GM19351 (cell line): ENCODE data around the gene UBE2V1.
"Not testable (repeated sequence)": the region's sequence is repeated elsewhere in the genome, so short reads cannot be mapped to it uniquely, and the experiment has no call there.

ENCODE experiments used
- ATAC-seq: cut with Tn5 transposase; IDR thresholded peaks from one replicate; pipeline ENCODE4 v1.9.1; 2021; ENCODE audit warnings: mild to moderate bottlenecking, moderate library complexity; ENCODE audit not compliant: unreplicated experiment

Gene UBE2V1

DNA sequence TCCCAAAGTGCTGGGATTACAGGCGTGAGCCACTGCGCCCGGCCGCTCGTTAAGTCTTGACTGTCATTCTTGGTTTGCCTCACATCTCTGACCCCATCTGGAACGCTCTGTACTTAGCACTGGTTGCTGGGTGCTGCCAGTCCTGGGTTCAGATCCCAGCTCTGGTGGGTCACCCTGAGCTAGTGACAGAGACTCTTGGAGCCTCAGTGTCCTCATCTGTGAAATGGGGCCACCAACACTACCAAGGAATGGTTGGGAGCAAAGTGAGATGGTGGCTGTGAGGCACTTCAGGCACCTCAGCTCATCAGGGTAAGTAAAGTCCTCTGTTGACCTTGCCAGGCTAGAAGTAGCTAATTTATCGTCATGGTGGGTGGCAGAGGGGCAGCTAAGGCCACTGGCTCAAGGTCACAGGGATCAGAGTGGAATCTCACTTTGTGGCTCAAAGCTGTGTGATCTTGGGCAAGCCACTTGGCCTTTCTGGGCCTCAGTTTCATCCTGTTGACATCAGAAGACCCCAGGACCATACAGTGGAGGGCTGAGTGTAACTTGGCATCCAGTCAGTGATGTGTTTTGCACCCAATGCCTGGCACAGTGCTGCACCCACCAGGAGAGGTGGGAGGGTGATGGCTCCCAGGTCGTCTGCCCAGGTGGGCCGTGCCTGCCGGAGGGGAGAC is 46.7 kb downstream of the UBE2V1 start:
- ATAC-seq = no peak

DNA sequence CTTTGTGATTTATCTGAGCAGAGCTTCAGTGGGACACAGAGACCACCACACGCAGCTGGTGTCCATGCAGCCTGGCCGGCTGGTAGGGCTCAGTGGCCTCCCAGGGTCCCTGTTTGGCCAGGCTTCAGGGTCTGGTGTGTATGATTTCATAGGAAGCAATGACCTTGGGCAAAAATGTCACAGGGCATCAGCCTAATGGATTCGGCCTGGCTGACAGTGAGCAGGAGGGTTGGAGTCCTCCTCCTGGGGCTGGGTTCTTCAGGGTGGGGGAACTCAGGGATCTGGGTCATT is 47.7 kb downstream of the UBE2V1 start:
- ATAC-seq = no peak

DNA sequence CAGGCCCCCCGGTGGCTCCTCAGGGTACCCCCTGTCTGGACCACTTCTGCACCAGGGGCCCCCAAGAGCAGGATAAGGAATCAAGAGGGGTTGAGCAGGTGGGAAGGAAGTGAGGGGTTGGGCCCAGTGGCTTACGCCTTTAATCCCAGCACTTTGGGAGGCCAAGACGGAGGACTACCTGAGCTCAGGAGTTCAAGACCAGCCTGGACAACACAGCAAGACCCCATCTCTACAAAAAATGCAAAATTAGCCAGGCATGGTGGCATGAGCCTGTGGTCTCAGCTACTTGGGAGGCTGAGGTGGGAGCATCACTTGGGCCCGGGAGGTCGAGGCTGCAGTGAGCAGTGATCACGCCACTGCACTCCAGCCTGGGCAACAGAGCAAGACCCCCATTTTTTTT is 49.2 kb downstream of the UBE2V1 start:
- not testable (repeated sequence) for ATAC-seq

DNA sequence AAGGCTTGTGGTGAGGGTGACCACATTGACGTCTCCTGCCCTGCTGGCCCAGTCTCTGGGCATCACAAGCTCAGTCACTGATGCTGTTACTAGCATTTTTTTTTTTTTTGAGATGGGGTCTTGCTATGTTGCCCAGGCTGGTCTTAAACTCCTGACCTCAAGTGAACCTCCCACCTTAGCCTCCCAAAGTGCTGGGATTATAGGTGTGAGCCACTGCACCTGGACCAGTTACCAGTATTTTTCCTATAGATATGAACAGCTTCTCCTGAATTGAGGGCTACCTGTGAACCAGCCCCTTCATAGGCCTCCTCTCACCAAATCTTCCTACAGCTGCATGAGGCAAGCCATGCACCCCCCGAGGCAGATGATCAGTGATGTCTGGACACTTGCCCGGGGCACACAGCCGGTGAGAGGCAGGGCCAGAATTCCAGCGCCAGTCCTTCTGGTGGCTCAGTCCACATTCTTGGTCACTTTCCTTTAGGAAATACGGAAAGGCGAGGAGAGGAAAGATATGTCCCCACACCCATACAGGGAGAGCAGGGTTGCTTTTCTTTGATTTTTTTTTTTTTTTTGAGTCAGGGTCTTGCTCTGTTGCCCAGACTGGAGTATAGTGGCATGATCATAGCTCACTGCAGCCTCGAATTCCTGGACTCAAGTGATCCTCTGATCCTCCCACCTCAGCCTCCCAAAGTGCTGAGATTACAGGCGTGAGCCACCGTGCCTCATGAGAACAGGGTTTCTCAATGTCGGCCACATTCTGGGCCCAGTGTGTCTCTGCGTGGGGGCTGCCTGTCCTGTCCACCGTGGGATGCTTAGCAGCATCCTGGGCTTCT is 50.7 kb downstream of the UBE2V1 start:
- ATAC-seq = no peak

DNA sequence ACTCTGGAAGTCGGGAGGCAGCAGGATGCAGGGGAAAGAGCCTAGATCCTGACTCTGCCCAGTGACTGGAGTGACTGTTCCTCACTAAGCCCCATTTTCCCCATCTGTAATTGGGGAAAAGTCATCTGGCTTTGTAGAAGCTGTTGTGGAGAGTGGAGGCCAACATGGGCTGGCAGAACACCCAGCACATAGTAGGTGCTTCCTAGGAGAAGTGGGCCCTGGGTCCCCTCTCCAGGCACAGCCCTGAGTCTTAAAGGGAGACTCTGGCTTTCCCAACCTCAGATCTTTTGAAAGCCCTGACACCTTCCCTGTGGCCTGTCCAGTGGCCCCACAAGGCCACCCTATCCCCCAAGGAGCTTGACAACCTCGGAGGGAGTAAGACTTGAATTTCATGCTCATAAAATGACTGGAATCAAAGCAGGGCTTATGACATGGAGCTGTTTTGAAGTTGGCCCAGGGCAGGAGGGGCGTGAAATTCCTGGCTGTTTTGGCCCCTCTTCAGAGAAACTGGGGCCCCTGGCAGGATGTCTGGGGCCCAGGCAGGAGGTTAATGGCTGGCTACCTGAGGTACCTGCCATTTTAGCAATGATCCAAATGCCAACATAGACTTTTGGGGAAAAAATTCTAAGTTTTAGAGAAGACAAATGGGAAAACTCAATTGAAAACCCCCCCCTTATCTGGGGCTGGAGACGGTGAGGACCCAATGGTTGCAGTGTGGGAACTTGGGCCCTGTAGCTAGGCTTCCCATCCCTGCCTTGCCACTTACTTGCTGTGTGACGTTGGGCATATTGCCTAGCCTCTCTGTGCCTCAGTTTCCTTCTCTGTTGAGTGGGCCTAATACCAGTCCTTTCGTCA is 51.6 kb downstream of the UBE2V1 start:
- ATAC-seq = no peak

DNA sequence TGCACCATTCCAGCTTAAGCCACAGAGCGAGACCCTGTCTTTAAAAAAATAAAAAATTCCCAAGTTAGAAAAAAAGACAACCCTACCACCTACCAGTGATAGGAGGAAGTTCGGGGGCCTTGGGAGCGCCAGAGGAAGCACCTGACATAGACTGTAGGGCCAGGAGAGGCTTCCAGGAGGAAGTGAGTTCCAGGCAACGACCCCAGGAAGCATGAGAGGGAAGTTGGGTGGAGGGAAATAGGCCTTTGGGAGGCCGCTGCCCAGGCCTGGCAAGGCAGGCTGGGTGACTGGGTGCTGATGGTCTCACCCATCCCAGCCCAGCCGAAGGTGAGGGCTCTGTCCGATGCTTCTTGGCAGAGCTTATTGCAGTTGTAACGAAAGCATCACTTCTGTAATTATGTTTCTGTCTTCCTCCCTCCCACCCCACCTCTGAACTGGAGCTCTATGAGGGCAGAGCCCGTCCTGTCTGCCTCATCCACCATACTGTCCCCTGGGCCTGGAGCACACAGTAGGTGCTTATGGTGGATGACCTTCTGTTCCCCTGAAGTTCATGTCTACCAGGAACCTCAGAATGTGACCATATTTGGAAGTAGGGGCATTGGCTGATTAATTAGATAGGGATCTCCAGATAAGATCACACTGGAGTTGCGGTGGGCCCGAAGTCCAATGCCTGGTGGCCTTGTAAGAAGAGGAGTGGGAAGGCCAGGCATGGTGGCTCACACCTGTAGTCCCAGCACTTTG is 54.1 kb downstream of the UBE2V1 start:
- ATAC-seq = no peak

DNA sequence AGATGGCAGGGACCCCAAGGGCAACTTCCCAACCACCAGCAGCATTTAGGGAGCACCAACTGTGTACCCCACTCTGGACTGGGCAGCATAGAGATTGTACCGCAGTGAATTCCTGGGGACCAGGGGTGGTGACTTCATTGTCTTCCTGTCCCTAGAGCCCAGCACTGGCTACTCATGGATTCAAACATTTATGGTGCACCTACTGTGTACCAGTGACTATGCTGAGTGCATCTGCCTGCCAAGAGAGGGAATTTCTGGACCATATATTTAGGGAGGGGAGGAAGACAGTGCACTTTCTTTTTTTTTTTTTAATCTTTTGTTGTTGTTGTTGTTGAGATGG is 55.3 kb downstream of the UBE2V1 start:
- no peak for ATAC-seq

DNA sequence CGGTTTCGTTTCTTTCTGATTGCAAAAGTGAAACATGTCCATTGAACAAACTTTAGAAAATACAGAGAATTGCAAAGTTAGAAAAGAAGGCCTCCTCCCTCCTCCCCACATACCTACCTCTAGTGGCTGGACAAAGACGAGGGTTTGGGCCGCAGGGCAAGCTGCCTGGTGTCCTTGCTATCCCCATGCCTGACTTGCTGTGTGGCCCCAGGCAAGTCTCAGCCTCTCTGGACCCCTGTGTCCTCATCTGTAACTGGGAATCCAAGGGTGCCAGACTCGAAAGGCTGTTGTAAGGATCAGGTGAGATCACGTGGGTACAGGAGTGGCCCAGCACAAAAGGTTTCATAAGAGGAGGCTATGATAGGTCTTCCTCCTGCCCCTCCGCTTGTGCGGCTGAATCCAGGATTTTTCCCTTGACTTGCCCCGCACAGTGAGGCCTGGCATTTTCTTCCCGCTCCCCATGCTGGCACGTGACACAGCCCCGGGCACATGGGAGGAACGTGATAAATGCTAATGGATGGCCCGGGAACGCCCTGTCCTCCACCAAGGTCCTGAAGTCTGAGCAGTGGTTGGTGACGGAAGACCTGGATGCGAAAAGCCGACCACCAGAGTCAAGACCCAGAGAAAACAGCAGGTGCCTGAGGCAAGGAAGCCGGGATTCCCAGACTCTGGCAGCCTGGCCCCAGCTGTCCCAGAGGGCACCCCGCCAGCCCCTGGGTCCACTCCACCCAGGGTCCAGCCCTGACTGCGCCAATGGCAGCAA is 55.8 kb downstream of the UBE2V1 start:
- ATAC-seq = no peak

GRCh38 chr20:50056408-50056926 is 56.5 kb downstream of the UBE2V1 start:
- ATAC-seq = no peak

DNA sequence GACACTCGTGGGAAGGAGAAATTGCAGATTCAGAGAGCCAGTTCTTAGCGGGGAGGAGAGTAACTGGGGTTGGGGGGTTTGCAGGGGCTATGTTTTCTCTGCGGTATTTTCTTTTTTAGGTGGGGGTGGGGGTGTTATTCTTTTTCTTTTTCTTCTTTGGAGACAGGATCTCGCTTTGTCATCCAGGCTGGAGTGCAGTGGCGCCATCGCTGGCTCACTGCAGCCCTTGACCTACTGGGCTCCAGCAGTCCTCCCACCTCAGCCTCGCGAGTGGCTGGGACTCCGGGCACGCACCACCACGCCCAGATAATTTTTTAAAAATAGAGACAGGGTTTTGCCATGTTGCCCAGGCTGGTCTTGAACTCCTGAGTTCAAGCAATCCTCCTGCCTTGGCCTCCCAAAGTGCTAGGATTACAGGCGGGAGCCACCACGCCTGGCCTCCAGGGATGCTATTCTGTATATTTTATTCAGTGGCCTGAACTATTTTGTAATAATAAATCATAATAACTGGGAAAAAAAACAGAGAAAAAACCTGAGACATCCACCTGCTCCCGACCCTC is 57.3 kb downstream of the UBE2V1 start:
- no peak for ATAC-seq

GRCh38 chr20:50054626-50055511 is 58.1 kb downstream of the UBE2V1 start:
- no peak for ATAC-seq

DNA sequence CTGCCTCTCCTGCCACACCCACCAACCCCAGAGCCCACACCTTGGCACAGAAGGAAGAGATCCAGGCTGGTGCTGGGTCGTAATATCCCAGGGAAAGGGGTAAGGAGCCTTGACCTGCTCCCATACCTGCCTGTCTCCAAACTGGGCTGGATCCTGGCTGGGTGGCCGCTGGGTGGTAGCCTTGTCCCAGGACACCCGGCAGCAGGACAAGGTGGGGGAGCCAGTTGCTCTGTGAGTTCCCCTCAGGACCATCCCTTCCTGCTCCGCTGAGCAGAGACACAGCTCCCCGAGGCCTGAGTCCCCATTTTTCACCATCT is 58.8 kb downstream of the UBE2V1 start:
- ATAC-seq = no peak

- ATAC-seq = no peak
Observed at GRCh38 chr20:50053362-50054230, 59.4 kb downstream of the UBE2V1 start.

GRCh38 chr20:50052550-50053361 is 60.2 kb downstream of the UBE2V1 start:
- ATAC-seq = no peak

DNA sequence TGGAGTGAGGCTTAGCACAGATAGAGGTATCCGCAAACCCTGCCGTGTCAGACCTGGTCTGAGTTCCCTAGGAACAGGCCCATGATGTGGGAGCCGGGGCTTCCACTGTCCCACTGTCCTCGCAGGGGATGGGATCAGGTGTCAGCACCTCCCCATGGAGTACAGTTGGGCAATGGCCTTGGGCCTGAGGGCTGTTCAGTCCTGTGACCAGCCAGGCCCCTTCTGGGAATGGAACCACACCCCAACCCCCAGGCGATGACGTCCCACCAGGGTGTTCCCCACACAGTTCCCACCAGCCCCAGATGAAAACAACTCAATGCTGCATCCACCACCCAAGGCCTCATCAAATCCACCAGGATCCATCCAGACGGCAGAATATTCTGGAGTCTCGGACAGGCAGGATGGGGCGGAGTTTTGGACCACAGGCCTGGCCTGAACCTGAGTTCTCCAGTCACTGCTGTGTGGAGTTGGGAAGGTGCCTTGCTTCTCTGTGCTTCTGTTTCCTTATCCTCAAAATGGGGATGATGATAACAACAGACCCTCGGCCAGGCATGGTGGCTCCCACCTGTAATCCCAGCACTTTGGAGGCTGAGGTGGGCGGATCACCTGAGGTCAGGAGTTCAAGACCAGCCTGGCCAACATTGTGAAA is 62.2 kb downstream of the UBE2V1 start:
- no peak for ATAC-seq

GRCh38 chr20:50050214-50050613 is 62.7 kb downstream of the UBE2V1 start:
- ATAC-seq = no peak
